NB4 (cell line): ENCODE data around the gene BACH2.

ENCODE experiments used
- DNase-seq: peaks from one replicate; pipeline ENCODE4 v3.0.0; 2010; ENCODE audit warnings: low read depth
- H3K4me3 ChIP-seq: one replicate; pipeline ENCODE4 v1.5.1; 2011; ENCODE audit warnings: mild to moderate bottlenecking, low read depth, low read length, moderate library complexity
- MYC ChIP-seq: IDR thresholded peaks from 2 replicates; pipeline ENCODE4 v1.6.1; 2011; ENCODE audit warnings: low read depth, low read length
- POLR2A ChIP-seq: IDR thresholded peaks from 2 replicates; pipeline ENCODE4 v1.6.1; 2011; ENCODE audit warnings: mild to moderate bottlenecking; ENCODE audit not compliant: insufficient read length; ENCODE audit errors: extremely low read depth
- TF ChIP-seq, protein P1 (sequence below): IDR thresholded peaks from one replicate; pipeline ENCODE4 v1.5.1; 2012; ENCODE audit warnings: low read depth, low read length
- TF ChIP-seq, protein P2 (sequence below): IDR thresholded peaks from 2 replicates; pipeline ENCODE4 v1.6.1; 2011; ENCODE audit warnings: low read depth, low read length

BACH2 gene

DNA sequence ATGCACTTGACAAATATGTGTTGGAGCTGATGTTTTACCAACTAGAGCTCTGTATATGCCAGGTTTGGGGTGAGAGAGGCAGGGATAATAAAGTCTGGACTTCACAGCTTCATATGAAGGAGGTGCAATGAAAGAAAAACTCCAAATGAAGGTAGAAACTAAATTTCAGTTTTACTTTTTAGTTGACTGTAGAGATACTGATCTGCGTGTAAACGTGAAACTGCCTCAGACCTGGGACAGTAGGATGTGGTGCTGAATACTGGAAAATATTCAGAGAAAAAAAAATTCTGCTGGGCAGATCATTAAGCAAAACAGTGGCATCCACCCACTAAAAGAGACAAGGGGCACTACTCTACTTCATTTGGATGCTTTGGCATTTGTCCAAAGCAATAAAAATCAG lies 94.5 kb downstream of the BACH2 start:
- no peak for DNase-seq
- TF ChIP-seq, protein P1, sequence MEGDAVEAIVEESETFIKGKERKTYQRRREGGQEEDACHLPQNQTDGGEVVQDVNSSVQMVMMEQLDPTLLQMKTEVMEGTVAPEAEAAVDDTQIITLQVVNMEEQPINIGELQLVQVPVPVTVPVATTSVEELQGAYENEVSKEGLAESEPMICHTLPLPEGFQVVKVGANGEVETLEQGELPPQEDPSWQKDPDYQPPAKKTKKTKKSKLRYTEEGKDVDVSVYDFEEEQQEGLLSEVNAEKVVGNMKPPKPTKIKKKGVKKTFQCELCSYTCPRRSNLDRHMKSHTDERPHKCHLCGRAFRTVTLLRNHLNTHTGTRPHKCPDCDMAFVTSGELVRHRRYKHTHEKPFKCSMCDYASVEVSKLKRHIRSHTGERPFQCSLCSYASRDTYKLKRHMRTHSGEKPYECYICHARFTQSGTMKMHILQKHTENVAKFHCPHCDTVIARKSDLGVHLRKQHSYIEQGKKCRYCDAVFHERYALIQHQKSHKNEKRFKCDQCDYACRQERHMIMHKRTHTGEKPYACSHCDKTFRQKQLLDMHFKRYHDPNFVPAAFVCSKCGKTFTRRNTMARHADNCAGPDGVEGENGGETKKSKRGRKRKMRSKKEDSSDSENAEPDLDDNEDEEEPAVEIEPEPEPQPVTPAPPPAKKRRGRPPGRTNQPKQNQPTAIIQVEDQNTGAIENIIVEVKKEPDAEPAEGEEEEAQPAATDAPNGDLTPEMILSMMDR = no peak
- no peak for TF ChIP-seq MYC
- TF ChIP-seq POLR2A = no peak
- H3K4me3 ChIP-seq = no peak overlapping the region

DNA sequence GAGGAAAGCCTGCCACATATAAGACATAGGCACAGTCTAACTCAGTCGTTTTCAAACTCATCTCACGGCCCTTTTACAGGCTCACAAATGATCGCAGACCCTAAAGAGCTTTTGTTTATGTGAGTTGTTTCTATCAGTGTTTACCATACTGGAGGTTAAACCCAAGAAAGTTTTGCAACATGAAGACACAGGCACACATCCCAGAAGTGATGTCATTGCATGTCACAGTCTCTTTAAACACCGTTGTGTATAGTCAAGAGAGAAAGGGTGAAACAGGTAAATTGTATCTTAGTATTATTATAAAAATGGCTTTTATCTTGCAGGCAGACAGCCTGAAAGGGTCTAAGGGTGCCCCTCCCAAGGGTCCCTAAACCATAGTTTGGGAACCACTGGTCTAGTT lies 96.7 kb downstream of the BACH2 start:
- TF ChIP-seq POLR2A (no peak), MYC (no peak)
- TF ChIP-seq, protein P1 = no peak
- TF ChIP-seq, protein P2, sequence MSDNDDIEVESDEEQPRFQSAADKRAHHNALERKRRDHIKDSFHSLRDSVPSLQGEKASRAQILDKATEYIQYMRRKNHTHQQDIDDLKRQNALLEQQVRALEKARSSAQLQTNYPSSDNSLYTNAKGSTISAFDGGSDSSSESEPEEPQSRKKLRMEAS = no peak
- H3K4me3 ChIP-seq = no peak overlapping the region
- no peak for DNase-seq

DNA sequence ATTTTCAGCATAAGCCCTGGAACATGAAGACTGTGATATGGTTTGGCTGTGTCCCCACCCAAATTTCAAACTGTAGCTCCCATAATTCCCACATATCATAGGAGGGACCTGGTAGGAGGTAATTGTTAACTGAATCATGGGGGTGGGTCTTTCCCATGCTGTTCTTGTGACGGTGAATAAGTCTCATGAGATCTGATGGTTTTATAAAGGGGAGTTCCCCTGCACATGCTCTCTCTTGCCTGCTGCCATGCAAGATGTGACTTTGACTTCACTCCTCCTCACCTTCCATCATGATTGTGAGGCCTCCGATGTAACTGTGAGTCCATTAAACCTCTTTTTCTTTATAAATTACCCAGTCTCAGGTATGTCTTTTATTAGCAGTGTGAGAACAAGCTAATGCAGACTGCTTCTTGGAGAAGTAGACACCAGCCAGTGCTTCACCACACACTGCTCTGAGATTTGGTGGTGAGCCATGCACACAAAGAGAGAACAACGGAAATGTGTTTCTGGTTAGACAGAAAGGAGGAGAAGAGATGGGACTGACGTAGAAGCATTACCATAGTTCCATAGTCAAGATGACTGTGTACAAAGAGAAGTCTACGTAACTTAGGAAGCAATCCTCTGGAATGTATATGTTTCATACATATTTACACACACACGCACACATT lies 97.8 kb downstream of the BACH2 start:
- H3K4me3 ChIP-seq = no peak overlapping the region
- TF ChIP-seq, protein P1 = no peak
- TF ChIP-seq MYC = no peak
- TF ChIP-seq, protein P2 = no peak
- TF ChIP-seq POLR2A = no peak
- DNase-seq = no peak

DNA sequence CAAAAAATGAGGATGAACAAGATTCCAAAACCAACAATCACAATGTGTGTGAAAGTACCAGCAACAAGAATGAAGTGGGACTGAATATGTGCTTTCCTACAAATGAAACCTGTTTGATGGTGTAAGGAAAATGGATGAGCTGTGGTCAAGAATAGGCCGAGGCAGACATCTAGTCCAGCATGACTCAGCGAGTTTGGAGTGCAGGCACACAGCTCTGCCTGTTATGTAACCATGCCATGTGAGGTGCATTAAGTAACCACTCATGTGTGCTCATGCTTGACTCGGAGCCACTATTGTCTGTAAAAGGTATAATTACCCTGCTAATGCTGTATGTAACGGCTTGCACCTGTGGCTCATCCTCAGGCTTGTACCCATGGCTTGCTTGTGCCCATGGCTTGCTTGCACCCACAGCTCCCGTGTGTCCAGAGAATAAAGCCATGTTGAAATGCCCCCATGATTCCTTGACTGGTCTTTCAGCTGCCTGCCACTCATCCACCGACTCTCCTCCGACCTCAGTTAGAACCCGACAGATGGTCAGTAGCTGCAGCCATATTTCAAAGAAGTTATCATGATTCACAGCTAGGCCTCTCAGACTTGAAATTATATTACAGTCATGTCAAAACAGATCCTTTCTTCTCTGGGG lies 98.7 kb downstream of the BACH2 start:
- DNase-seq = peak; percentile 53
- H3K4me3 ChIP-seq = no peak overlapping the region
- TF ChIP-seq MYC = no peak
- TF ChIP-seq, protein P2 = no peak

DNA sequence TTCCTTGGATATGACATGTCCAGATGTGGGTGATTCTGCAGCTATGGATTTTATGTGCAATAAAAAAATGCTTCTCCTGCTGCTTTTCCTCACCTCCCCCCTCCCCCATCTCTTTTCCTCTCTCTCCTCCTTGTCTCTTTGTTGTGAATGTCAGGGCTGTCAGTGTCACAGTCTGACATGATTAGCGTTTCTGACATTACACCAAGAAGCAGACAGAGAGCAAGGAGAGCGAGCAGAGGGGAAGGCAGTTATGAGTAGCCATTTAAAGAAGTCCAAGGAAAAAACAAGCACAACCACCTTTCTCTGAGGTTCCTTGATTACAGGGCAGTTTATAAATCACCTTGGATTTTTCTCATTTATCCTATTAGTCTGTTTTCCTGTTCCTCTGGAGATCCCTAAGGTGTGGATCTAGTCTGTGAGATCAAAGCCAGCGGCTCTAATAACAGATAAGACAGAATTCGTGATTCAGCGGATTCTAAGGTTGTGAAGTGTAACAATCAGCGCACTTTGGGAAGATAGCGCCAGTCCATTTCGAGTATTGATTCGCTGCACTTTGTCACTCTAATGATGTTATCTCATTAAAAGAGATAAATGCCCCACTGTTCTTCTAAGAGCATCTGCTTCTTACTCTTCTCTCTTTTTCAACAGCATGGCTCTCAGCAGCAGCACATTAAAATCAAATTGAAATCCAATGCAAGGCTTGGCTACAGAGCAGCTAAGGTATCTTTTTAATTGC lies 101.4 kb downstream of the BACH2 start:
- no peak for DNase-seq
- no peak for TF ChIP-seq MYC
- TF ChIP-seq, protein P1 = no peak
- no peak for TF ChIP-seq POLR2A
- TF ChIP-seq, protein P2 = no peak
- H3K4me3 ChIP-seq = no peak overlapping the region

DNA sequence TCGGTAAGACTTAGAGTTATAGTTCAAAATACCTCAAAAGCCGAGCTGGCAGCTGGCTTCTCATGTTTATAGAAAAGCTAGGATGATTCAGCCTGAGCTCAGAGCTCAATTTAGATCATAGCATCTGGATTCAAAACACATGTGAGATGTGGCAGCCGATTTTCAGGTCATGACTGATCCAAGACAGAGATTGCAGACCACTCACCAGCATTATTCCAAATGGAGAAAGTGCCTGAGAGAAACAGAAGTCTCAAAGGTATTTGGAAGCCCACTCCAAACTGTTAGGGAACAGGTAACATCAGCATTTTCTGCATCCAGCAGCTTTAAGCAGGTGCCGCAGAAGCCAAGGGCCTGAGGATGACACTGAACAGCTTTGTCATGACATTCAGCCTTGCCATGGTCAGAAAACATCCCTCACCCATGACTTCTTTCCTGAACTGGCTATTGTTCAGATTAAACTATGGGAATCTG lies 102.2 kb downstream of the BACH2 start:
- TF ChIP-seq POLR2A (no peak), MYC (no peak)
- TF ChIP-seq, protein P1 = no peak
- TF ChIP-seq, protein P2 = no peak
- DNase-seq = no peak
- H3K4me3 ChIP-seq = no peak overlapping the region
